IPS DF 6.9 (cell line): ENCODE data around the gene PHYH.

ENCODE experiments used
- DNase-seq: peaks from one replicate; pipeline ENCODE4 v3.0.0-alpha.2; 2013; ENCODE audit warnings: low read depth, low spot score
- H3K27ac ChIP-seq: one replicate; pipeline ENCODE4 v1.5.1; 2013; ENCODE audit warnings: low read length, control low read depth
- H3K27me3 ChIP-seq: 2 replicates; pipeline ENCODE4 v1.6.1; 2013; ENCODE audit warnings: mild to moderate bottlenecking, low read length; ENCODE audit not compliant: control insufficient read depth, insufficient read depth
- H3K36me3 ChIP-seq: 2 replicates; pipeline ENCODE4 v1.6.1; 2013; ENCODE audit warnings: low read length; ENCODE audit not compliant: control insufficient read depth, insufficient read depth
- H3K4me1 ChIP-seq: 2 replicates; pipeline ENCODE4 v1.6.1; 2013; ENCODE audit warnings: low read length; ENCODE audit not compliant: control insufficient read depth, insufficient read depth
- H3K4me3 ChIP-seq: 2 replicates; pipeline ENCODE4 v1.5.1; 2013; ENCODE audit warnings: mild to moderate bottlenecking, low read length
- H3K9me3 ChIP-seq: 2 replicates; pipeline ENCODE4 v1.6.1; 2013; ENCODE audit warnings: low read length, inconsistent platforms; ENCODE audit not compliant: control insufficient read depth, insufficient read depth
- WGBS: extraction: QIAGEN DNeasy Blood & Tissue Kit; methylation state at CpG from one replicate; pipeline ENCODE4 v1.1.7; 2013; ENCODE audit warnings: mixed read lengths, missing lambda C conversion rate; ENCODE audit not compliant: insufficient read length, insufficient coverage; 5-methylcytosine and 5-hydroxymethylcytosine counted together

PHYH gene

GRCh38 chr10:13299437-13300287 is at the start of gene PHYH:
Gene PHYH (minus strand): TSS chr10:13300064. CDS start chr10:13300042, 22 bp downstream.
- no peaks in the 10 kb centered on the region for H3K9me3 ChIP-seq
- no peaks in the 10 kb centered on the region for H3K36me3 ChIP-seq
- no CpG with 5 or more reads among the region's 88 CpGs for WGBS
- H3K4me1 ChIP-seq, result no peaks in the 10 kb centered on the region
- H3K27me3 ChIP-seq, result no peaks in the 10 kb centered on the region
- H3K27ac ChIP-seq, result no peak within 1 kb of the TSS
- DNase-seq, result no peak
- peak within 1 kb of the TSS; percentile 52; the same call in 1 of the 2 replicates for H3K4me3 ChIP-seq

GRCh38 chr10:13348216-13349017 is 48.6 kb upstream of the PHYH start, which contains the start of gene SEPHS1:
Gene SEPHS1 (minus strand): TSS chr10:13348293. CDS start chr10:13344950, 3,343 bp downstream.
- H3K27ac ChIP-seq, result peak within 1 kb of the TSS; percentile 96
- peak; percentile 54 for DNase-seq
- 0 out of 2 replicates have a peak, but pooled peaks cover 3% of the 10 kb centered on the region for H3K36me3 ChIP-seq
- WGBS, result no CpG with 5 or more reads among the region's 65 CpGs
- peaks cover 13% of the 10 kb centered on the region for H3K4me1 ChIP-seq
- H3K4me3 ChIP-seq, result peak within 1 kb of the TSS; percentile 55
- H3K27me3 ChIP-seq, result no peaks in the 10 kb centered on the region
- no peaks in the 10 kb centered on the region for H3K9me3 ChIP-seq

GRCh38 chr10:13347500-13348156 is 47.8 kb upstream of the PHYH start:
- WGBS, result no CpG with 5 or more reads among the region's 109 CpGs

GRCh38 chr10:13347043-13347499 is 47.2 kb upstream of the PHYH start:
- Histone ChIP-seq H3K9me3 (no peaks in the 10 kb centered on the region), H3K27me3 (no peaks in the 10 kb centered on the region), H3K4me1 (peaks cover 8% of the 10 kb centered on the region), H3K4me3 (peak overlapping the region; percentile 55), H3K36me3 (0 out of 2 replicates have a peak, but pooled peaks cover 3% of the 10 kb centered on the region), H3K27ac (no peak overlapping the region)
- WGBS, result no CpG with 5 or more reads among the region's 47 CpGs
- DNase-seq, result no peak

More at GRCh38 chr10:13347500-13348156, 47.8 kb upstream of the PHYH start:
- H3K36me3 ChIP-seq, result 0 out of 2 replicates have a peak, but pooled peaks cover 3% of the 10 kb centered on the region
- no peak overlapping the region for H3K27ac ChIP-seq
- H3K27me3 ChIP-seq, result no peaks in the 10 kb centered on the region
- peak overlapping the region; percentile 55; the same call in 1 of the 2 replicates for H3K4me3 ChIP-seq
- H3K9me3 ChIP-seq, result no peaks in the 10 kb centered on the region
- DNase-seq, result no peak
- H3K4me1 ChIP-seq, result peaks cover 12% of the 10 kb centered on the region

GRCh38 chr10:13346283-13347042 is 46.6 kb upstream of the PHYH start:
- peak overlapping the region; percentile 55; the same call in 1 of the 2 replicates for H3K4me3 ChIP-seq
- no CpG with 5 or more reads among the region's 18 CpGs for WGBS
- H3K4me1 ChIP-seq, result peaks cover 3% of the 10 kb centered on the region

GRCh38 chr10:13340626-13341376 is 40.9 kb upstream of the PHYH start:
- Histone ChIP-seq H3K27me3 (no peaks in the 10 kb centered on the region), H3K27ac (no peak overlapping the region), H3K4me3 (no peak overlapping the region), H3K36me3 (peaks cover 24% of the 10 kb centered on the region; the same call in 1 of the 2 replicates), H3K4me1 (peaks cover 4% of the 10 kb centered on the region), H3K9me3 (no peaks in the 10 kb centered on the region)
- WGBS, result no CpG with 5 or more reads among the region's 12 CpGs
- no peak for DNase-seq

More at GRCh38 chr10:13346283-13347042, 46.6 kb upstream of the PHYH start:
- Histone ChIP-seq H3K9me3 (no peaks in the 10 kb centered on the region), H3K27me3 (no peaks in the 10 kb centered on the region), H3K36me3 (0 out of 2 replicates have a peak, but pooled peaks cover 3% of the 10 kb centered on the region), H3K27ac (no peak overlapping the region)
- DNase-seq, result no peak

GRCh38 chr10:13340068-13340467 is 40.2 kb upstream of the PHYH start:
- WGBS, result no CpG with 5 or more reads among the region's 9 CpGs
- Histone ChIP-seq H3K36me3 (peaks cover 29% of the 10 kb centered on the region), H3K27me3 (no peaks in the 10 kb centered on the region), H3K4me3 (no peak overlapping the region), H3K4me1 (peaks cover 4% of the 10 kb centered on the region), H3K9me3 (no peaks in the 10 kb centered on the region), H3K27ac (no peak overlapping the region)
- no peak for DNase-seq

- H3K36me3 ChIP-seq, result peaks cover 36% of the 10 kb centered on the region
These were observed 38.7 kb upstream of the PHYH start for GRCh38 chr10:13338390-13339110.

More at GRCh38 chr10:13338390-13339110, 38.7 kb upstream of the PHYH start:
- H3K27me3 ChIP-seq, result no peaks in the 10 kb centered on the region
- H3K4me1 ChIP-seq, result peaks cover 2% of the 10 kb centered on the region; the same call in 1 of the 2 replicates
- H3K9me3 ChIP-seq, result no peaks in the 10 kb centered on the region
- no peak overlapping the region for H3K27ac ChIP-seq
- no peak overlapping the region for H3K4me3 ChIP-seq
- no peak for DNase-seq
- no CpG with 5 or more reads among the region's 10 CpGs for WGBS
